HG03135 (cell line): ENCODE measurements around the gene OR2J2.
"Not testable (repeated sequence)": the region's sequence is repeated elsewhere in the genome, so short reads cannot be mapped to it uniquely, and the experiment has no call there.

Experiments
- ATAC-seq: cut with Tn5 transposase; IDR thresholded peaks from one replicate; pipeline ENCODE4 v1.9.1; 2021; ENCODE audit warnings: mild to moderate bottlenecking, moderate library complexity; ENCODE audit not compliant: unreplicated experiment

Gene OR2J2

GRCh38 chr6:29218056-29218455 lies 47.3 kb downstream of the OR2J2 start:
- not testable (repeated sequence) for ATAC-seq
